H1 (cell line): Measurements from ENCODE around the gene ALOX5AP. TPM values are rescaled to one million over a fixed set of nuclear protein-coding genes. Genes with fewer than 3 reads are reported as not detected.

Experiments
- RXRA ChIP-seq: IDR thresholded peaks from 2 replicates; pipeline ENCODE4 v1.6.1; 2011; ENCODE audit warnings: low read depth, mild to moderate bottlenecking, low read length, moderate library complexity; ENCODE audit not compliant: insufficient read depth
- SIRT6 ChIP-seq: IDR thresholded peaks from one replicate; pipeline ENCODE4 v1.7.1; 2012; ENCODE audit warnings: low read length, inconsistent platforms
- polyA plus RNA-seq, 7 experiments: library from polyadenylated mRNA; depleted of rRNA in 3 of 7; stranded (reverse) in 5 of 7; unstranded in 2 of 7; fragments of >200 nt in 5 of 7; fragments of 200-250 nt in 2 of 7; gene quantifications; 1 replicate in 5 of 7; 2 replicates in 1 of 7; 4 replicates in 1 of 7; pipeline versions ENCODE4 v1.2.1 to v1.2.3, GENCODE V29; 2011 to 2013; ENCODE audit warnings: missing spikeins in 2 of 7, mixed read lengths in 2 of 7
- total RNA-seq: library from RNA; stranded (reverse); fragmentation: NEBNext Ultra II Directional; extraction: Animal tissue kit (Norgen Biotek cat#: 25700); gene quantifications from 2 replicates; pipeline ENCODE4 v1.2.1, GENCODE V29; 2021
- TF ChIP-seq, protein P1 (sequence below), 3 experiments: IDR thresholded peaks; 1 replicate in 2 of 3; 2 replicates in 1 of 3; pipeline versions ENCODE4 v1.5.1 to v1.6.1; 2011; ENCODE audit warnings: low read length in 3 of 3, mild to moderate bottlenecking in 3 of 3, inconsistent platforms in 2 of 3, low read depth in 1 of 3, moderate library complexity in 1 of 3; ENCODE audit not compliant: insufficient read depth in 1 of 3; ENCODE audit errors: control extremely low read depth in 1 of 3

ALOX5AP gene
- total and polyA plus RNA-seq, 2 of the 8 experiments (the other 6 are each of a cell fraction or from before 2014, with no cell fraction given): not detected

- TF ChIP-seq, protein P1, sequence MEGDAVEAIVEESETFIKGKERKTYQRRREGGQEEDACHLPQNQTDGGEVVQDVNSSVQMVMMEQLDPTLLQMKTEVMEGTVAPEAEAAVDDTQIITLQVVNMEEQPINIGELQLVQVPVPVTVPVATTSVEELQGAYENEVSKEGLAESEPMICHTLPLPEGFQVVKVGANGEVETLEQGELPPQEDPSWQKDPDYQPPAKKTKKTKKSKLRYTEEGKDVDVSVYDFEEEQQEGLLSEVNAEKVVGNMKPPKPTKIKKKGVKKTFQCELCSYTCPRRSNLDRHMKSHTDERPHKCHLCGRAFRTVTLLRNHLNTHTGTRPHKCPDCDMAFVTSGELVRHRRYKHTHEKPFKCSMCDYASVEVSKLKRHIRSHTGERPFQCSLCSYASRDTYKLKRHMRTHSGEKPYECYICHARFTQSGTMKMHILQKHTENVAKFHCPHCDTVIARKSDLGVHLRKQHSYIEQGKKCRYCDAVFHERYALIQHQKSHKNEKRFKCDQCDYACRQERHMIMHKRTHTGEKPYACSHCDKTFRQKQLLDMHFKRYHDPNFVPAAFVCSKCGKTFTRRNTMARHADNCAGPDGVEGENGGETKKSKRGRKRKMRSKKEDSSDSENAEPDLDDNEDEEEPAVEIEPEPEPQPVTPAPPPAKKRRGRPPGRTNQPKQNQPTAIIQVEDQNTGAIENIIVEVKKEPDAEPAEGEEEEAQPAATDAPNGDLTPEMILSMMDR (IDR thresholded peaks at IDR 0.05; ENCODE audit: control extremely low read depth in 1 of 3, insufficient read depth in 1 of 3, low read depth in 1 of 3, low read length in 3 of 3): no peak
- no peak for TF ChIP-seq RXRA
- no peak for TF ChIP-seq SIRT6
These were observed 9.8 kb upstream of the ALOX5AP start (continued) for GRCh38 chr13:30725326-30726085.
